HG03175 (cell line): Measurements from ENCODE around the gene SNX11.

Experiments used
- ATAC-seq: cut with Tn5 transposase; IDR thresholded peaks from one replicate; pipeline ENCODE4 v1.9.1; 2021; ENCODE audit warnings: mild to moderate bottlenecking, moderate library complexity; ENCODE audit not compliant: unreplicated experiment

The SNX11 gene

GRCh38 chr17:48161127-48161905, 53.8 kb downstream of the SNX11 start:
- ATAC-seq: no peak

- no peak for ATAC-seq
Measured at GRCh38 chr17:48162306-48162934, 54.9 kb downstream of the SNX11 start.

- no peak for ATAC-seq
Measured at GRCh38 chr17:48162946-48163506, 55.5 kb downstream of the SNX11 start.

- no peak for ATAC-seq
Measured at GRCh38 chr17:48163809-48164208, 56.2 kb downstream of the SNX11 start.

GRCh38 chr17:48169926-48170325, 62.4 kb downstream of the SNX11 start:
- ATAC-seq: no peak
